SU-DHL-6 (cell line): Measurements from ENCODE around the gene UBP1.

ENCODE experiments used
- CTCF ChIP-seq: fragments of 200-600 bp; sonication (generic); IDR thresholded peaks from one replicate; pipeline ENCODE4 v1.5.1; 2017; ENCODE audit warnings: antibody characterized with exemption, mild to moderate bottlenecking, low read length, moderate library complexity; ENCODE audit not compliant: insufficient read depth, poor library complexity, severe bottlenecking
- EZH2phosphoT487 ChIP-seq: fragments of 200-600 bp; sonication (generic), shearing (Covaris generic); conservative IDR thresholded peaks from 2 replicates; pipeline ENCODE4 v1.6.1; 2018; ENCODE audit warnings: mild to moderate bottlenecking, antibody characterized with exemption, low read length, moderate library complexity, mixed read lengths

DNA sequence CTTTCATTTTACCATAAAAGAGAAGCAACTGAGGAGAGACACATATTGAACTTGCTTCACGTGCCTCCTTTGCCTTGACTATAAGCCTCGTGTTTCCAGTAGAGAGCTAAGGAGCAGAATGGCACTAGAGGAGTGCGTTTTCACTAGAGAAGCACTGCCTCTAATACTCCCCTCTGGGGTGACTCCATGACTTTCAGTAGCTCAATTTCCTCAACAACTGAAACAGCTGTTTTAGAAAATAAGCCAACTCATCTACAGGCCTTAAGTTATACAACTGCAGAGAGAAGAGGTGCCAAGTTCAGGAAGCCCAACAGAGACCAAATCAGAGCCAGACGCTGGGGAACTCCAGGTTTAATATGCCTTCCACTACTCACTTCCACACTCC lies 1.9 kb downstream of the UBP1 start:
- TF ChIP-seq EZH2phosphoT487 (no peak), CTCF (no peak)
